Hematopoietic multipotent progenitor cell treated with erythropoietin and hydrocortisone succinate and interleukin-3 and kit ligand, for 4 days (in vitro differentiated cells): ENCODE measurements around the gene PHC2.

Source experiments
- DNase-seq: peaks from one replicate; pipeline ENCODE4 v3.0.0-alpha.2; 2015

Gene PHC2

GRCh38 chr1:33430692-33431593, at the start of gene PHC2:
Gene PHC2 (minus strand): TSS chr1:33431095. CDS start chr1:33375539, 55,556 bp downstream.
- DNase-seq, result peak; percentile 98

GRCh38 chr1:33477451-33477850, 46.6 kb upstream of the PHC2 start:
- DNase-seq, result no peak

- no peak for DNase-seq
Measured at GRCh38 chr1:33473900-33474299, 43.0 kb upstream of the PHC2 start.

GRCh38 chr1:33472269-33472980, 41.5 kb upstream of the PHC2 start, which contains the start of gene ZSCAN20:
Gene ZSCAN20 (plus strand): TSS chr1:33472645. CDS start chr1:33479289, 6,644 bp downstream.
- peak; percentile 99 for DNase-seq

- no peak for DNase-seq
Measured at GRCh38 chr1:33471416-33471815, 40.5 kb upstream of the PHC2 start.

GRCh38 chr1:33470495-33471012, 39.7 kb upstream of the PHC2 start:
- DNase-seq, result peak; percentile 94

GRCh38 chr1:33469691-33470090, 38.8 kb upstream of the PHC2 start:
- peak; percentile 77 for DNase-seq

- DNase-seq, result no peak
Measured at GRCh38 chr1:33468967-33469366, 38.1 kb upstream of the PHC2 start.

- DNase-seq, result peak; percentile 35
Measured at GRCh38 chr1:33468531-33468930, 37.6 kb upstream of the PHC2 start.

GRCh38 chr1:33468011-33468410, 37.1 kb upstream of the PHC2 start:
- DNase-seq, result no peak

GRCh38 chr1:33466159-33466558, 35.3 kb upstream of the PHC2 start:
- no peak for DNase-seq

GRCh38 chr1:33465316-33465715, 34.4 kb upstream of the PHC2 start:
- no peak for DNase-seq

GRCh38 chr1:33464552-33464951, 33.7 kb upstream of the PHC2 start:
- no peak for DNase-seq

- no peak for DNase-seq
Measured at GRCh38 chr1:33462405-33463164, 31.7 kb upstream of the PHC2 start.

GRCh38 chr1:33460947-33461629, 30.2 kb upstream of the PHC2 start:
- peak; percentile 45 for DNase-seq

GRCh38 chr1:33460144-33460543, 29.2 kb upstream of the PHC2 start:
- no peak for DNase-seq

GRCh38 chr1:33459691-33460090, 28.8 kb upstream of the PHC2 start:
- no peak for DNase-seq

- peak; percentile 56 for DNase-seq
Measured at GRCh38 chr1:33456502-33456886, 25.6 kb upstream of the PHC2 start.

GRCh38 chr1:33455539-33456501, 24.9 kb upstream of the PHC2 start:
- peak; percentile 92 for DNase-seq

- DNase-seq, result no peak
Measured at GRCh38 chr1:33454646-33455282, 23.9 kb upstream of the PHC2 start.

- DNase-seq, result no peak
Measured at GRCh38 chr1:33446590-33446989, 15.7 kb upstream of the PHC2 start.
